Aorta (tissue), 5 donors: ENCODE measurements around the gene ACOT12. TPM values are rescaled to one million over a fixed set of nuclear protein-coding genes. Genes with fewer than 3 reads are reported as not detected.

ENCODE experiments used
- ATAC-seq: fragments of 200-7000 bp; cut with Tn5 transposase; one replicate; pipeline ENCODE4 v1.9.1; 2022; ENCODE audit warnings: moderate library complexity; ENCODE audit not compliant: low FRiP score
- DNase-seq, 2 donors: peaks; one replicate each; pipeline ENCODE4 v3.0.0-alpha.2; 2020
- H3K27ac ChIP-seq, 2 donors: one replicate each; pipeline ENCODE4 v1.5.1; 2013; ENCODE audit warnings: low read length in 2 of 2, mild to moderate bottlenecking in 2 of 2, moderate library complexity in 2 of 2, control low read depth in 1 of 2, inconsistent platforms in 1 of 2, low read depth in 1 of 2
- H3K27me3 ChIP-seq, 2 donors: one replicate each; pipeline ENCODE4 v1.6.1; 2013; ENCODE audit warnings: control low read depth in 1 of 2, low read length in 1 of 2, mild to moderate bottlenecking in 1 of 2, moderate library complexity in 1 of 2; ENCODE audit not compliant: insufficient read depth in 2 of 2, control insufficient read depth in 1 of 2
- H3K36me3 ChIP-seq, 2 donors: one replicate each; pipeline ENCODE4 v1.6.1; 2013; ENCODE audit warnings: control low read depth in 1 of 2, low read length in 1 of 2, mild to moderate bottlenecking in 1 of 2; ENCODE audit not compliant: insufficient read depth in 2 of 2, control insufficient read depth in 1 of 2
- H3K4me1 ChIP-seq, 2 donors: one replicate each; pipeline ENCODE4 v1.6.1; 2013; ENCODE audit warnings: low read length in 2 of 2, control low read depth in 1 of 2, mild to moderate bottlenecking in 1 of 2, moderate library complexity in 1 of 2; ENCODE audit not compliant: insufficient read depth in 2 of 2, control insufficient read depth in 1 of 2
- H3K4me3 ChIP-seq, 2 donors: one replicate each; pipeline ENCODE4 v1.5.1; 2013; ENCODE audit warnings: low read length in 2 of 2, control low read depth in 1 of 2, mild to moderate bottlenecking in 1 of 2
- H3K9me3 ChIP-seq: one replicate; pipeline ENCODE4 v1.6.1; 2013; ENCODE audit warnings: mild to moderate bottlenecking, low read length; ENCODE audit not compliant: control insufficient read depth
- WGBS, 2 donors: extraction: QIAGEN DNeasy Blood & Tissue Kit; methylation state at CpG; one replicate each; pipeline ENCODE4 v1.1.7; 2013; 5-methylcytosine and 5-hydroxymethylcytosine counted together
- intact Hi-C, 2 donors: fragments of 100-400 bp; cut with DNase I; formaldehyde crosslinking; loops; one replicate each; pipeline versions ENCODE4 v1.14.2 to v1.15.0; 2022
- polyA plus RNA-seq, 2 donors: library from polyadenylated mRNA; stranded (reverse); fragments of 200-250 nt; gene quantifications; one replicate each; pipeline ENCODE4 v1.2.3, GENCODE V29; 2013
- total RNA-seq, 2 donors: library from RNA; stranded (reverse); fragmentation: NEBNext Ultra II Directional; extraction: Animal tissue kit (Norgen Biotek cat#: 25700); gene quantifications; one replicate each; pipeline ENCODE4 v1.2.1, GENCODE V29; 2021
- donor health status: healthy with polysubstance abuse.
- donor health status: Bipolar disorder and iron deficiency.
- donor health status: DM: no; HTN: no; CAD: no.
- donor health status: DM: no; HTN: no; CAD: no.
- donor health status: DM: yes; HTN: yes; CAD: no.

The ACOT12 gene
- total and polyA plus RNA-seq, 4 donors, result 0.18 to 0.45 TPM; not detected in 2

DNA sequence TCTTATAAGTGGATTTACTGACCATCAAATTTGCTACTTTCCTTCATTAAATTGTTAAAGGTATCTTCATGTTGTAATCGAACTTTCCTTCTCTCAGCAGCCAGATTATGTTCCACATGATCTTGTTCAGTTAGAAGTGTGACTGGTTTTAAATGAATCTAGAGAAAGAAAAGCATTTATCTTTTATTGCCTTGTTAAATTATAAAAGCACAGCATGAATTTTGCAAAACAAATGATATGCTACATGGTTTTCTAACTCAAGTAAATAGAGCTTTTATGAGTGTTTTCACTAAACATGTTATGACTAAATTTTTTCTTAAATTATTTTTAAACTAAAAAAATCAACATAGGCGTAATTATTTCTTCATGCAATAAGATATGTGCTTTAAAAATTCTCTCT lies 34.1 kb downstream of the ACOT12 start:
- H3K9me3 ChIP-seq, result no peaks in the 10 kb centered on the region
- H3K4me3 ChIP-seq, result no peak overlapping the region
- H3K27me3 ChIP-seq, result no peaks in the 10 kb centered on the region
- H3K36me3 ChIP-seq, result no peaks in the 10 kb centered on the region
- H3K27ac ChIP-seq, result no peak overlapping the region
- no peaks in the 10 kb centered on the region for H3K4me1 ChIP-seq
- intact Hi-C loops, result no loop called here
- DNase-seq (no peak), ATAC-seq (no peak)
- 70 to 82% methylated on average over 2 of the region's 2 CpGs for WGBS, 2 donors

DNA sequence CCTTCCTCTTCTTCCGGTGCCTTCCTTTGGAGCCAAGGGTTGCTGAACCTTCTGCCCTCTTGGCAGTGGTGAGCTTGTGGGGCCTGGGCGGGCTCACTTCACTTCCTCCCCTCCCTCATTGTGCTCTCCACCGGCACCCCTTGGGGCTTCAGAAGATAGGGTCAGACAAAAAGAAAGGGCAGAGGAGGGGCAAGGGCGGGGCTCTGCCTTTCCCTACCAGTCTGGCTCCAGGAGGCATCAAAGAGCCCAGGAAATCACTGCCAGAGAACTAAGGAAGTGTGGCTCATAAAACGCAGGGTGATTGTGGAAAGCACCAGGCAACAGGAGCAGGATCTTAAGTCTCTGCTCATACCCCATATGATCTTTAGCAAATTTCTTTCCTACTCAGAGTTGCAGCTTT lies 34.8 kb downstream of the ACOT12 start:
- intact Hi-C loops, result no loop called here
- H3K4me3 ChIP-seq, result no peak overlapping the region
- ATAC-seq (peak; percentile 21), DNase-seq (no peak)
- no peaks in the 10 kb centered on the region for H3K36me3 ChIP-seq
- H3K27me3 ChIP-seq, result no peaks in the 10 kb centered on the region
- H3K27ac ChIP-seq, result no peak overlapping the region
- H3K9me3 ChIP-seq, result no peaks in the 10 kb centered on the region
- WGBS, 2 donors, result 34 to 35% methylated on average over 5 of the region's 5 CpGs
- no peaks in the 10 kb centered on the region for H3K4me1 ChIP-seq

DNA sequence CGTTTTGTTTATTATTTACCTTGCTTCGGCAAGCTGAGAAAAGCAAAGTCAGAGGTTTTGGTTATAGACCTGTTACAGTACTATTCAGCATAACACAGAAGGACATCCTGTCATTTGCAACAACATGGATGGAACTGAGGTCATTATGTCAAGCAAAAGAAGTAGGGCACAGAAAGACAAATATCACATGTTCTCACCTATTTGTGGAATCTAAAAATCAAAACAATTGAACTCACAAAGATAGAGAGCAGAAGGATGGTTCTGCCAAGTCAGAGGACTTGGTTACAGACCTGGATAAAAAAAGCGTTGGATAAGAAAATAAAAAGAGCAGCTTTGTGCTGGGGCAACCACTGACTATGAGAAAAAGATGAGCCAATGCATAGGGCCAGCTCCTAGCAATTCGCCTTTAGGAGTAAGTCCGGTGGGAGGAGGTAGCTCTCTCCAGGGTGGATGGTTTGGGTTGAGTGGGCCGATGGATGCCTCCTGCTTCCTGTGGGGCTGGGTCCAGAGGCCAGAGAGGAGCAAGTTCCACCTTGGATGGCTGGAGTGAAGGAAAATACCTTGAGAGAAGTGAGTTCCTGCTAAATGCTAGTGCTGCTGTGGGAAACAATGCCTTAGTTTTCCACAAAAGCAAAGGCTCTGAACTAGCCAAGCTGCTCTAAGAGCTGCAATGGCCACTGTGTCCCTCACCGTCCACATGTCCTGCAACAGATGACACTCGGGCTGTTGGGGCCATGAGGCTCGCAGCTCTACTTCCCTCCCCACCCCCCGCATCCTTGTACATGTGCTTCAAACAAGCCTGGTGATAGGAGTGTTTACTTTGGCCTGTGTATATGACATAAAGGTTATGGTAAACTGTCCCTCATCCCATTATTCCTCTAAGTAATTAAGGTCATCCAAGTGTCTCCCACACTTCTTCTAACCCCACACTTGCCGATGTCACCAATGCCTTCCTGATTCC lies 38.4 kb downstream of the ACOT12 start:
- Histone ChIP-seq H3K27ac (no peak overlapping the region), H3K4me1 (no peaks in the 10 kb centered on the region), H3K4me3 (no peak overlapping the region), H3K36me3 (no peaks in the 10 kb centered on the region), H3K27me3 (no peaks in the 10 kb centered on the region), H3K9me3 (no peaks in the 10 kb centered on the region)
- intact Hi-C loops, result no loop called here
- WGBS, 2 donors, result 79 to 80% methylated on average over 11 of the region's 11 CpGs
- ATAC-seq (no peak), DNase-seq (no peak)

GRCh38 chr5:81354093-81354492 lies 39.8 kb downstream of the ACOT12 start:
- no peak overlapping the region for H3K27ac ChIP-seq
- no peak for ATAC-seq

GRCh38 chr5:81353189-81353588 lies 40.7 kb downstream of the ACOT12 start:
- 50 to 51% methylated on average over 5 of the region's 5 CpGs for WGBS, 2 donors
- Histone ChIP-seq H3K36me3 (no peaks in the 10 kb centered on the region), H3K4me3 (no peak overlapping the region), H3K27ac (no peak overlapping the region), H3K4me1 (no peaks in the 10 kb centered on the region), H3K27me3 (no peaks in the 10 kb centered on the region), H3K9me3 (no peaks in the 10 kb centered on the region)
- ATAC-seq (no peak), DNase-seq (no peak)
- intact Hi-C loops, result no loop called here

More at GRCh38 chr5:81354093-81354492, 39.8 kb downstream of the ACOT12 start:
- no peak for DNase-seq
- Histone ChIP-seq H3K36me3 (no peaks in the 10 kb centered on the region), H3K4me1 (no peaks in the 10 kb centered on the region), H3K27me3 (no peaks in the 10 kb centered on the region), H3K9me3 (no peaks in the 10 kb centered on the region), H3K4me3 (no peak overlapping the region)
- intact Hi-C loops, result no loop called here
- WGBS, 2 donors, result 66 to 71% methylated on average over 2 of the region's 2 CpGs

DNA sequence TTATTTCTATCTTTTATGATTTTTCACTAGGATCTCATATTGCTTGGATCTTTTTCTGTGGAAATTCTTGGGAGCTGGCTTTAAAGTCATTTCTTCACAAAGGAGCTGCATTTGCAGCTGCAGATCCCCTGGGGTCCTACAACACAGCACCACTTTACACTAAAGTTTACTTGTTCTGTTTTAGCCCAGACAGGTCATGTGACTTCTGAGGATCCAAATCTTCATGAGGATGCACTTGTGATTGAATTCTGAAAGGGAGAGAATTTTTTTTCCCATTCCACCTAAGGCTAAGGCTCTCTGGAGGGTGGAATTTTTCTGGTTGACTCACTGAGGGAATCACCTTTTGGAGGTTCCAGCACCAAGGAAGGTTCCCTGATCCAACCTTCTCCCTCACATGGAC lies 43.4 kb downstream of the ACOT12 start:
- Histone ChIP-seq H3K4me3 (no peak overlapping the region), H3K27ac (no peak overlapping the region), H3K27me3 (no peaks in the 10 kb centered on the region), H3K9me3 (no peaks in the 10 kb centered on the region), H3K4me1 (no peaks in the 10 kb centered on the region), H3K36me3 (no peaks in the 10 kb centered on the region)
- ATAC-seq (no peak), DNase-seq (no peak)
- intact Hi-C loops, result no loop called here

- whole genome bisulfite sequencing, 2 donors, result 58 to 64% methylated on average over 4 of the region's 4 CpGs
- H3K4me1 ChIP-seq, result no peaks in the 10 kb centered on the region
- H3K27me3 ChIP-seq, result no peaks in the 10 kb centered on the region
- ATAC-seq (no peak), DNase-seq (no peak)
- no peaks in the 10 kb centered on the region for H3K9me3 ChIP-seq
- intact Hi-C loops, result no loop called here
- no peaks in the 10 kb centered on the region for H3K36me3 ChIP-seq
- H3K4me3 ChIP-seq, result no peak overlapping the region
- no peak overlapping the region for H3K27ac ChIP-seq
These were observed 44.8 kb downstream of the ACOT12 start for GRCh38 chr5:81349161-81349560.

GRCh38 chr5:81345411-81346003 lies 48.4 kb downstream of the ACOT12 start:
- Histone ChIP-seq H3K27ac (no peak overlapping the region), H3K4me3 (no peak overlapping the region), H3K9me3 (no peaks in the 10 kb centered on the region), H3K27me3 (no peaks in the 10 kb centered on the region), H3K4me1 (no peaks in the 10 kb centered on the region), H3K36me3 (no peaks in the 10 kb centered on the region)
- 85 to 88% methylated on average over 5 of the region's 5 CpGs for WGBS, 2 donors
- DNase-seq (no peak), ATAC-seq (no peak)
- intact Hi-C loops, result no loop called here

GRCh38 chr5:81344736-81345135 lies 49.2 kb downstream of the ACOT12 start:
- Histone ChIP-seq H3K4me1 (no peaks in the 10 kb centered on the region), H3K9me3 (no peaks in the 10 kb centered on the region), H3K4me3 (no peak overlapping the region), H3K36me3 (no peaks in the 10 kb centered on the region), H3K27ac (no peak overlapping the region), H3K27me3 (no peaks in the 10 kb centered on the region)
- no peak for ATAC-seq
- DNase-seq, result no peak
- 89 to 92% methylated on average over 13 of the region's 13 CpGs for WGBS, 2 donors
- intact Hi-C loops, result no loop called here
